Suprapubic skin (tissue), 4 donors: ENCODE measurements around the gene CSNK1G1. TPM values are rescaled to one million over a fixed set of nuclear protein-coding genes. Genes with fewer than 3 reads are reported as not detected.
A peak's percentile ranks its signal among the peaks of the same experiment; 100 is the strongest.
"Not testable (repeated sequence)": the region's sequence is repeated elsewhere in the genome, so short reads cannot be mapped to it uniquely, and the experiment has no call there.

ENCODE experiments used
- DNase-seq, 2 donors: peaks; one replicate each; pipeline ENCODE4 v3.0.0-alpha.2; 2019; ENCODE audit warnings: low spot score in 2 of 2
- H3K27ac ChIP-seq: fragments of 200-600 bp; sonication (generic); one replicate; pipeline ENCODE4 v1.5.1; 2019
- H3K27me3 ChIP-seq: fragments of 200-600 bp; sonication (generic); one replicate; pipeline ENCODE4 v1.5.1; 2019
- H3K36me3 ChIP-seq: fragments of 200-600 bp; sonication (generic); one replicate; pipeline ENCODE4 v1.5.1; 2019
- H3K4me1 ChIP-seq: fragments of 200-600 bp; sonication (generic); one replicate; pipeline ENCODE4 v1.5.1; 2019
- H3K4me3 ChIP-seq: fragments of 200-600 bp; sonication (generic); one replicate; pipeline ENCODE4 v1.5.1; 2019; ENCODE audit warnings: mild to moderate bottlenecking
- H3K9me3 ChIP-seq: fragments of 200-600 bp; sonication (generic); one replicate; pipeline ENCODE4 v1.5.1; 2019
- CTCF ChIP-seq, 2 donors: fragments of 200-600 bp in 1 of 2; fragments of 450-650 bp in 1 of 2; sonication (generic) in 1 of 2; IDR thresholded peaks; one replicate each; pipeline ENCODE4 v1.5.1; 2016 to 2019; ENCODE audit warnings: antibody characterized with exemption in 2 of 2, mild to moderate bottlenecking in 1 of 2, moderate library complexity in 1 of 2
- EP300 ChIP-seq: sonication (generic); formaldehyde crosslinking; IDR thresholded peaks from one replicate; pipeline ENCODE4 v1.6.1; 2017; ENCODE audit warnings: antibody characterized with exemption
- POLR2A ChIP-seq, 2 donors: fragments of 450-650 bp; IDR thresholded peaks; one replicate each; pipeline ENCODE4 v1.6.1; 2017; ENCODE audit warnings: antibody characterized with exemption in 2 of 2, mild to moderate bottlenecking in 2 of 2, moderate library complexity in 2 of 2
- POLR2AphosphoS5 ChIP-seq, 3 donors: sonication (generic); formaldehyde crosslinking; IDR thresholded peaks; one replicate each; pipeline ENCODE4 v1.6.1; 2017; ENCODE audit warnings: antibody characterized with exemption in 3 of 3
- WGBS: methylation state at CpG from one replicate; pipeline ENCODE4 v1.1.5; 2018; 5-methylcytosine and 5-hydroxymethylcytosine counted together
- total RNA-seq, 4 donors: library from RNA; depleted of rRNA; stranded (reverse); fragments of >200 nt; gene quantifications; one replicate each; pipeline ENCODE4 v1.1.0, GENCODE V29; 2016

CSNK1G1 gene
- total RNA-seq, 4 donors from 2014 or later, result 15.9 to 28.8 (median 23.9) TPM

- no peak overlapping the region for H3K4me3 ChIP-seq
- peaks cover 24% of the 10 kb centered on the region for H3K4me1 ChIP-seq
- no peak for TF ChIP-seq EP300
- TF ChIP-seq POLR2A (IDR thresholded peaks at IDR 0.05), result no peak
- TF ChIP-seq CTCF (IDR thresholded peaks at IDR 0.05), result no peak
- TF ChIP-seq POLR2AphosphoS5 (IDR thresholded peaks at IDR 0.05), result no peak
- no peaks in the 10 kb centered on the region for H3K9me3 ChIP-seq
- DNase-seq, result no peak
- peaks cover 9% of the 10 kb centered on the region for H3K36me3 ChIP-seq
- 86% methylated on average over 1 of the region's 1 CpG for WGBS
- H3K27me3 ChIP-seq, result no peaks in the 10 kb centered on the region
- H3K27ac ChIP-seq, result no peak overlapping the region
These were observed 7.5 kb downstream of the CSNK1G1 start for GRCh38 chr15:64348455-64348854.

GRCh38 chr15:64346242-64346641 lies 9.7 kb downstream of the CSNK1G1 start:
- H3K27me3 ChIP-seq, result not testable (repeated sequence)
- 96% methylated on average over 6 of the region's 6 CpGs for WGBS

GRCh38 chr15:64344651-64345294 lies 11.2 kb downstream of the CSNK1G1 start:
- Histone ChIP-seq H3K9me3 (no peaks in the 10 kb centered on the region), H3K27ac (peak overlapping the region; percentile 24), H3K4me1 (peaks cover 22% of the 10 kb centered on the region), H3K4me3 (no peak overlapping the region), H3K27me3 (no peaks in the 10 kb centered on the region), H3K36me3 (peaks cover 14% of the 10 kb centered on the region)
- TF ChIP-seq CTCF (IDR thresholded peaks at IDR 0.05) (no peak), POLR2AphosphoS5 (IDR thresholded peaks at IDR 0.05) (no peak)
- DNase-seq, result no peak

More at GRCh38 chr15:64346242-64346641, 9.7 kb downstream of the CSNK1G1 start:
- H3K4me3 ChIP-seq, DNase-seq, H3K9me3 ChIP-seq, H3K27ac ChIP-seq: not testable (repeated sequence)
- peaks cover 22% of the 10 kb centered on the region for H3K4me1 ChIP-seq
- peaks cover 14% of the 10 kb centered on the region for H3K36me3 ChIP-seq

- TF ChIP-seq POLR2AphosphoS5 (IDR thresholded peaks at IDR 0.05) (no peak), CTCF (IDR thresholded peaks at IDR 0.05) (no peak), EP300 (no peak), POLR2A (IDR thresholded peaks at IDR 0.05) (no peak)
- no peaks in the 10 kb centered on the region for H3K9me3 ChIP-seq
- 83% methylated on average over 2 of the region's 2 CpGs for WGBS
- peaks cover 14% of the 10 kb centered on the region for H3K36me3 ChIP-seq
- peaks cover 22% of the 10 kb centered on the region for H3K4me1 ChIP-seq
- no peak overlapping the region for H3K4me3 ChIP-seq
- no peak overlapping the region for H3K27ac ChIP-seq
- H3K27me3 ChIP-seq, result no peaks in the 10 kb centered on the region
- DNase-seq, result no peak
These were observed 12.1 kb downstream of the CSNK1G1 start for GRCh38 chr15:64343841-64344240.

GRCh38 chr15:64343222-64343621 lies 12.8 kb downstream of the CSNK1G1 start:
- Histone ChIP-seq H3K4me1 (peaks cover 22% of the 10 kb centered on the region), H3K4me3 (no peak overlapping the region), H3K36me3 (peaks cover 10% of the 10 kb centered on the region), H3K9me3 (no peaks in the 10 kb centered on the region), H3K27ac (no peak overlapping the region), H3K27me3 (no peaks in the 10 kb centered on the region)
- DNase-seq, result no peak
- TF ChIP-seq EP300, result no peak
- TF ChIP-seq CTCF (IDR thresholded peaks at IDR 0.05), result no peak
- TF ChIP-seq POLR2AphosphoS5 (IDR thresholded peaks at IDR 0.05), result no peak
- TF ChIP-seq POLR2A (IDR thresholded peaks at IDR 0.05), result no peak

- H3K27me3 ChIP-seq, result no peaks in the 10 kb centered on the region
- H3K36me3 ChIP-seq, result peaks cover 8% of the 10 kb centered on the region
- TF ChIP-seq POLR2AphosphoS5 (IDR thresholded peaks at IDR 0.05) (no peak), CTCF (IDR thresholded peaks at IDR 0.05) (no peak), POLR2A (IDR thresholded peaks at IDR 0.05) (no peak), EP300 (no peak)
- no peaks in the 10 kb centered on the region for H3K9me3 ChIP-seq
- H3K4me1 ChIP-seq, result peaks cover 22% of the 10 kb centered on the region
- no peak overlapping the region for H3K27ac ChIP-seq
- 91% methylated on average over 4 of the region's 4 CpGs for WGBS
- H3K4me3 ChIP-seq, result no peak overlapping the region
- DNase-seq, result no peak
These were observed 14.0 kb downstream of the CSNK1G1 start for GRCh38 chr15:64341961-64342360.
